K562 (cell line): ENCODE data around the gene HAUS3. TPM values are rescaled to one million over a fixed set of nuclear protein-coding genes. Genes with fewer than 3 reads are reported as not detected.

Source experiments
- ATAC-seq: fragments of 200-7000 bp; cut with Tn5 transposase; 3 replicates; pipeline ENCODE4 v1.9.1; 2020; ENCODE audit warnings: moderate library complexity
- BruUV-seq: library from RNA; stranded (reverse); fragments of 400-500 nt; replicated peaks from 2 replicates; lab custom pipeline; 2021; lab: Mats Ljungman, UMichigan
- CTCF ChIA-PET: fragments of 300-600 bp; formaldehyde crosslinking; extraction: SDS; loops from one replicate; lab custom pipeline; 2021; ENCODE audit warnings: low intra/inter-chr PET ratio; lab: Yijun Ruan, JAX
- POLR2A ChIA-PET: fragments of 300-600, 350-650 bp; sonication (Branson Sonifier 250); formaldehyde crosslinking; extraction: SDS; loops from one replicate; lab custom pipeline; 2021; ENCODE audit warnings: antibody characterized with exemption, inconsistent platforms; lab: Yijun Ruan, JAX
- DNase-seq, 4 experiments: peaks; one replicate each; pipeline versions ENCODE4 v3.0.0 to v3.0.0-alpha.2; 2011 to 2018; ENCODE audit warnings: low spot score in 3 of 4, mixed read lengths in 3 of 4; ENCODE audit errors: extremely low read depth in 1 of 4
- FAIRE-seq: peaks from 2 replicates; lab custom pipeline; 2011; peaks lifted over from hg19 to GRCh38; lab: Jason Lieb, UNC
- H2AFZ ChIP-seq: 2 replicates; pipeline ENCODE4 v1.6.0; 2011; ENCODE audit warnings: low read depth, low read length, control low read depth, inconsistent platforms
- H3K27ac ChIP-seq: fragments of 200-600 bp; 3 replicates; pipeline ENCODE4 v1.8.0; 2011; ENCODE audit warnings: low read depth, mild to moderate bottlenecking, control low read depth, inconsistent platforms, low read length, moderate library complexity, mixed read lengths; ENCODE audit errors: extremely low read depth
- H3K27me3 ChIP-seq, 2 experiments: fragments of 300-600 bp in 1 of 2; 2 replicates in 1 of 2; 3 replicates in 1 of 2; pipeline versions ENCODE4 v1.6.0 to v1.8.0; 2011; ENCODE audit warnings: inconsistent platforms in 2 of 2, low read length in 2 of 2, mild to moderate bottlenecking in 1 of 2, mixed read lengths in 1 of 2, moderate library complexity in 1 of 2; ENCODE audit not compliant: control insufficient read depth in 2 of 2, insufficient read depth in 2 of 2
- H3K36me3 ChIP-seq: fragments of 300-600 bp; 3 replicates; pipeline ENCODE4 v1.8.0; 2011; ENCODE audit warnings: mild to moderate bottlenecking, low read length, inconsistent platforms; ENCODE audit not compliant: control insufficient read depth, insufficient read depth
- H3K4me1 ChIP-seq, 2 experiments: fragments of 200-600 bp in 1 of 2; replicated peaks in 1 of 2; 2 replicates in 1 of 2; 3 replicates in 1 of 2; pipeline versions ENCODE4 v1.5.1 to v1.8.0; 2011; ENCODE audit warnings: inconsistent platforms in 2 of 2, low read length in 2 of 2, mild to moderate bottlenecking in 1 of 2, mixed read lengths in 1 of 2, moderate library complexity in 1 of 2; ENCODE audit not compliant: control insufficient read depth in 2 of 2, insufficient read depth in 2 of 2
- H3K4me2 ChIP-seq: 2 replicates; pipeline ENCODE4 v1.6.1; 2011; ENCODE audit warnings: low read length, control low read depth, inconsistent platforms, mixed read lengths; ENCODE audit not compliant: insufficient read depth
- H3K4me3 ChIP-seq: fragments of 200-600 bp; sonication (generic), shearing (Covaris generic); 2 replicates; pipeline ENCODE4 v1.5.1; 2016; ENCODE audit warnings: control low read depth, inconsistent platforms
- H3K79me2 ChIP-seq: fragments of 200-600 bp; 3 replicates; pipeline ENCODE4 v1.8.0; 2011; ENCODE audit warnings: low read length, inconsistent platforms; ENCODE audit not compliant: control insufficient read depth, insufficient read depth
- H3K9ac ChIP-seq, 2 experiments: 2 replicates each; pipeline versions ENCODE4 v1.6.0 to v1.6.1; 2011; ENCODE audit warnings: low read depth in 2 of 2, low read length in 2 of 2, control low read depth in 1 of 2, inconsistent platforms in 1 of 2, mild to moderate bottlenecking in 1 of 2, mixed read lengths in 1 of 2; ENCODE audit not compliant: insufficient read depth in 1 of 2
- H3K9me1 ChIP-seq: one replicate; pipeline ENCODE4 v1.6.0; 2011; ENCODE audit warnings: inconsistent platforms, mild to moderate bottlenecking, low read length, moderate library complexity; ENCODE audit not compliant: control insufficient read depth, insufficient read depth
- H3K9me3 ChIP-seq: replicated peaks from 2 replicates; pipeline ENCODE4 v1.5.1; 2011; ENCODE audit warnings: low read depth, low read length, inconsistent platforms; ENCODE audit not compliant: control insufficient read depth, insufficient read depth
- H4K20me1 ChIP-seq: replicated peaks from 2 replicates; pipeline ENCODE4 v1.6.1; 2011; ENCODE audit warnings: low read length, inconsistent platforms, mixed read lengths; ENCODE audit not compliant: control insufficient read depth, insufficient read depth
- KDM5B ChIP-seq: fragments of 200-600 bp; sonication (generic); IDR thresholded peaks from 2 replicates; pipeline ENCODE4 v1.6.1; 2012; ENCODE audit warnings: low read depth, mild to moderate bottlenecking, moderate library complexity, low read length, control low read depth, inconsistent platforms; ENCODE audit not compliant: insufficient replicate concordance
- POLR2G ChIP-seq: fragments of 200-400 bp; formaldehyde crosslinking; IDR thresholded peaks from 2 replicates; pipeline ENCODE4 v1.6.1; 2017; ENCODE audit warnings: low read depth, mild to moderate bottlenecking, antibody characterized with exemption, low read length, moderate library complexity
- WGBS: fragments of 100-300 bp; shearing (Covaris generic); methylation state at CpG from one replicate; pipeline ENCODE4 v1.1.6; 2016; ENCODE audit warnings: low coverage, mixed read lengths; ENCODE audit not compliant: insufficient coverage; ENCODE audit errors: missing lambda C conversion rate; 5-methylcytosine and 5-hydroxymethylcytosine counted together
- in situ Hi-C: fragments of 300-500 bp; cut with MboI; formaldehyde crosslinking; loops from 4 replicates; pipeline ENCODE4 v1.15.0; 2018; ENCODE audit warnings: inconsistent platforms, mixed read lengths
- intact Hi-C: fragments of 100-400 bp; cut with micrococcal nuclease; formaldehyde crosslinking; loops from 2 replicates; pipeline ENCODE4 v1.14.2; 2022
- polyA plus RNA-seq, 8 experiments: library from polyadenylated mRNA; depleted of rRNA in 4 of 8; stranded (reverse) in 5 of 8; unstranded in 3 of 8; fragments of >200 nt; fragmentation: Nextera tagmentation in 2 of 8; fragmentation: Illumina TruSeq in 1 of 8; extraction: Ambion mirVana in 2 of 8; extraction: Trizol in 1 of 8; gene quantifications; 2 replicates each; pipeline versions ENCODE4 v1.2.1 to v1.2.3, GENCODE V29; 2011 to 2014; ENCODE audit warnings: inconsistent platforms in 1 of 8, missing spikeins in 1 of 8
- total RNA-seq, 7 experiments: library from RNA; depleted of rRNA in 6 of 7; stranded (reverse); fragments of >200 nt in 6 of 7; fragmentation: Illumina TruSeq in 2 of 7; extraction: Trizol in 2 of 7; gene quantifications; 2 replicates each; pipeline versions ENCODE4 v1.2.1 to v1.2.3, GENCODE V29; 2011 to 2021; ENCODE audit warnings: low replicate concordance in 1 of 7

Gene HAUS3
- total and polyA plus RNA-seq, 9 of the 15 experiments (the other 6 are each of a cell fraction or from before 2014, with no cell fraction given), result 8.9 to 25.7 (median 21.5) TPM

GRCh38 chr4:2265113-2266110, 23.5 kb upstream of the HAUS3 start:
- TF ChIP-seq KDM5B (no peak), POLR2G (0 out of 2 replicates have a peak, but pooled peaks have one; percentile 20)
- WGBS, result 68% methylated on average over 14 of the region's 19 CpGs
- Histone ChIP-seq H3K9ac (peak overlapping the region in 1 of 2 experiments; percentile 81; a peak in 2 of 4 replicates), H3K4me3 (no peak overlapping the region), H3K27me3 (no peaks in the 10 kb centered on the region), H4K20me1 (no peaks in the 10 kb centered on the region), H3K36me3 (no peaks in the 10 kb centered on the region; the same call in 2 of the 3 replicates), H3K4me2 (no peak overlapping the region), H3K4me1 (peaks cover 20 to 80% of the 10 kb centered on the region in 2 experiments), H3K79me2 (peaks cover 4% of the 10 kb centered on the region; the same call in 1 of the 3 replicates), H3K27ac (no peak overlapping the region), H2AFZ (no peak overlapping the region), H3K9me1 (no peaks in the 10 kb centered on the region), H3K9me3 (no peaks in the 10 kb centered on the region)
- intact Hi-C loops, result no loop called here
- ATAC-seq (no peak), FAIRE-seq (no peak), DNase-seq (no peak)
- ChIA-PET CTCF (no interaction called here), POLR2A (interaction anchor here (0.6 to 1.0 kb wide), 2 partner anchors 16 to 1335 kb away, joined by 3 read pairs; no protein-coding TSS in a partner anchor)
- BruUV-seq, result no TSS peak
- in situ Hi-C loops, result no loop called here
